Measurements from ENCODE around the gene MIDN. TPM values are rescaled to one million over a fixed set of nuclear protein-coding genes. Genes with fewer than 3 reads are reported as not detected.

MIDN gene
- total and polyA plus RNA-seq, 2 experiments from 2014 or later = 30.1 to 98.4 TPM

GRCh38 chr19:1296575-1297271 is 48.3 kb downstream of the MIDN start:
- Histone ChIP-seq H3K4me1 (ENCODE audit: insufficient read depth) (peaks cover 6% of the 10 kb centered on the region), H3K9me3 (ENCODE audit: low read depth) (no peaks in the 10 kb centered on the region), H2AFZ (no peak overlapping the region), H3K36me3 (replicated peaks; ENCODE audit: insufficient read depth, low read depth) (no peaks in the 10 kb centered on the region), H3K79me2 (peaks cover 8% of the 10 kb centered on the region), H3K4me3 (no peak overlapping the region), H4K20me1 (ENCODE audit: insufficient read depth, poor library complexity, severe bottlenecking) (no peaks in the 10 kb centered on the region), H3K4me2 (no peak overlapping the region), H3K27me3 (no peaks in the 10 kb centered on the region), H3K27ac (no peak overlapping the region), H3K9me2 (replicated peaks; ENCODE audit: insufficient read depth) (no peaks in the 10 kb centered on the region)
- no peak for DNase-seq (ENCODE audit: low spot score)
- no peak for TF ChIP-seq EZH2 (IDR thresholded peaks at IDR 0.05; ENCODE audit: borderline replicate concordance)
- no peak for TF ChIP-seq CTCF (IDR thresholded peaks at IDR 0.05; ENCODE audit: poor library complexity)
- TF ChIP-seq EZH2phosphoT487 (IDR thresholded peaks at IDR 0.05; ENCODE audit: low read depth, severe bottlenecking, unreplicated experiment) = no peak
- WGBS (ENCODE audit: low lambda C conversion rate, missing lambda C conversion rate) = 93% methylated on average over 24 of the region's 24 CpGs

- no peak overlapping the region for H3K27ac ChIP-seq
- no peaks in the 10 kb centered on the region for H3K4me1 ChIP-seq (ENCODE audit: insufficient read depth)
- 92% methylated on average over 8 of the region's 8 CpGs for WGBS (ENCODE audit: low lambda C conversion rate, missing lambda C conversion rate)
- TF ChIP-seq CTCF (IDR thresholded peaks at IDR 0.05; ENCODE audit: poor library complexity) (no peak), EZH2phosphoT487 (IDR thresholded peaks at IDR 0.05; ENCODE audit: low read depth, severe bottlenecking, unreplicated experiment) (no peak), EZH2 (IDR thresholded peaks at IDR 0.05; ENCODE audit: borderline replicate concordance) (no peak)
- H3K4me3 ChIP-seq = no peak overlapping the region
- H3K9me2 ChIP-seq (replicated peaks; ENCODE audit: insufficient read depth) = no peaks in the 10 kb centered on the region
- no peaks in the 10 kb centered on the region for H3K79me2 ChIP-seq
- no peak overlapping the region for H3K4me2 ChIP-seq
- H4K20me1 ChIP-seq (ENCODE audit: insufficient read depth, poor library complexity, severe bottlenecking) = no peaks in the 10 kb centered on the region
- no peaks in the 10 kb centered on the region for H3K27me3 ChIP-seq
- H3K36me3 ChIP-seq (replicated peaks; ENCODE audit: insufficient read depth, low read depth) = no peaks in the 10 kb centered on the region
- H3K9me3 ChIP-seq (ENCODE audit: low read depth) = no peaks in the 10 kb centered on the region
- no peak overlapping the region for H2AFZ ChIP-seq
- no peak for DNase-seq (ENCODE audit: low spot score)
Observed at GRCh38 chr19:1298235-1298634, 49.9 kb downstream of the MIDN start.

- no peak for TF ChIP-seq CTCF (IDR thresholded peaks at IDR 0.05; ENCODE audit: poor library complexity)
- no peak for TF ChIP-seq EZH2 (IDR thresholded peaks at IDR 0.05; ENCODE audit: borderline replicate concordance)
- no peak for TF ChIP-seq EZH2phosphoT487 (IDR thresholded peaks at IDR 0.05; ENCODE audit: low read depth, severe bottlenecking, unreplicated experiment)
- H3K27ac ChIP-seq = no peak overlapping the region
- no peaks in the 10 kb centered on the region for H3K27me3 ChIP-seq
- no peaks in the 10 kb centered on the region for H3K9me2 ChIP-seq (replicated peaks; ENCODE audit: insufficient read depth)
- no peak overlapping the region for H3K4me3 ChIP-seq
- peaks cover 4% of the 10 kb centered on the region for H3K4me1 ChIP-seq (ENCODE audit: insufficient read depth)
- WGBS (ENCODE audit: low lambda C conversion rate, missing lambda C conversion rate) = 95% methylated on average over 22 of the region's 34 CpGs
- no peak overlapping the region for H2AFZ ChIP-seq
- H3K4me2 ChIP-seq = no peak overlapping the region
- no peaks in the 10 kb centered on the region for H3K36me3 ChIP-seq (replicated peaks; ENCODE audit: insufficient read depth, low read depth)
- H3K9me3 ChIP-seq (ENCODE audit: low read depth) = no peaks in the 10 kb centered on the region
- no peak for DNase-seq (ENCODE audit: low spot score)
- no peaks in the 10 kb centered on the region for H3K79me2 ChIP-seq
- H4K20me1 ChIP-seq (ENCODE audit: insufficient read depth, poor library complexity, severe bottlenecking) = no peaks in the 10 kb centered on the region
Observed at GRCh38 chr19:1299801-1300200, 51.4 kb downstream of the MIDN start.

Data from hepatocyte (in vitro differentiated cells).